Esophagus squamous epithelium (tissue), 4 donors: ENCODE data around the gene OR8K3.

Experiments
- POLR2A ChIP-seq, 4 donors: fragments of 450-650 bp; IDR thresholded peaks; one replicate each; pipeline ENCODE4 v1.6.1; 2017; ENCODE audit warnings: antibody characterized with exemption in 4 of 4, mild to moderate bottlenecking in 4 of 4, moderate library complexity in 3 of 4
- TF ChIP-seq, protein P1 (sequence below), 6 experiments: fragments of 450-650 bp in 4 of 6; fragments of 200-600 bp in 2 of 6; sonication (generic) in 2 of 6; IDR thresholded peaks; one replicate each; pipeline ENCODE4 v1.5.1; 2016 to 2019; ENCODE audit warnings: antibody characterized with exemption in 6 of 6, mild to moderate bottlenecking in 4 of 6, moderate library complexity in 4 of 6

DNA sequence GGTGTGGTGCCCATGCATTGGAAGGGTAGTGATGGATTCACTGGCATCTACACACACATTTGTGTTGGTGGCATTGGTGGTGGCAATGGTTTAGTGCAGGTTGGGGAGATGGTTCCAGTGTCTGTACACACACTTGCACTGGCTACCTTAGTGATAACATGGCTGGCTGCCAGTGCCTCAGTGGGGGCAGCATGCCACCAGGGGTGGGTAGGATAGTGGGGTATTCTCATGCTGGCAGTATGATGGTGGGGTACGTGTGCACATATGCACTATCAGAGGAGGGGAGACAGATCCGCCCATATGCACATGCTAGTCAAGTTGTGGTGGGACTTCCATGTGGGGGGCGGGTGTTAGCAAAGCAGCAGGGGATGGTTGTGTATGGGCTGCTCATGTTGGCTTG is 7.1 kb upstream of the OR8K3 start:
- TF ChIP-seq, protein P1, sequence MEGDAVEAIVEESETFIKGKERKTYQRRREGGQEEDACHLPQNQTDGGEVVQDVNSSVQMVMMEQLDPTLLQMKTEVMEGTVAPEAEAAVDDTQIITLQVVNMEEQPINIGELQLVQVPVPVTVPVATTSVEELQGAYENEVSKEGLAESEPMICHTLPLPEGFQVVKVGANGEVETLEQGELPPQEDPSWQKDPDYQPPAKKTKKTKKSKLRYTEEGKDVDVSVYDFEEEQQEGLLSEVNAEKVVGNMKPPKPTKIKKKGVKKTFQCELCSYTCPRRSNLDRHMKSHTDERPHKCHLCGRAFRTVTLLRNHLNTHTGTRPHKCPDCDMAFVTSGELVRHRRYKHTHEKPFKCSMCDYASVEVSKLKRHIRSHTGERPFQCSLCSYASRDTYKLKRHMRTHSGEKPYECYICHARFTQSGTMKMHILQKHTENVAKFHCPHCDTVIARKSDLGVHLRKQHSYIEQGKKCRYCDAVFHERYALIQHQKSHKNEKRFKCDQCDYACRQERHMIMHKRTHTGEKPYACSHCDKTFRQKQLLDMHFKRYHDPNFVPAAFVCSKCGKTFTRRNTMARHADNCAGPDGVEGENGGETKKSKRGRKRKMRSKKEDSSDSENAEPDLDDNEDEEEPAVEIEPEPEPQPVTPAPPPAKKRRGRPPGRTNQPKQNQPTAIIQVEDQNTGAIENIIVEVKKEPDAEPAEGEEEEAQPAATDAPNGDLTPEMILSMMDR (IDR thresholded peaks at IDR 0.05): no peak
- no peak for TF ChIP-seq POLR2A (IDR thresholded peaks at IDR 0.05)
